GM12873 (cell line): ENCODE data around the gene GDPD2.

Source experiments
- TF ChIP-seq, protein P1 (sequence below): IDR thresholded peaks from 2 replicates; pipeline ENCODE4 v1.5.1; 2012; ENCODE audit warnings: low read depth, mild to moderate bottlenecking, moderate library complexity, low read length, control low read depth; ENCODE audit not compliant: insufficient read depth; ENCODE audit errors: missing control alignments

The GDPD2 gene

DNA sequence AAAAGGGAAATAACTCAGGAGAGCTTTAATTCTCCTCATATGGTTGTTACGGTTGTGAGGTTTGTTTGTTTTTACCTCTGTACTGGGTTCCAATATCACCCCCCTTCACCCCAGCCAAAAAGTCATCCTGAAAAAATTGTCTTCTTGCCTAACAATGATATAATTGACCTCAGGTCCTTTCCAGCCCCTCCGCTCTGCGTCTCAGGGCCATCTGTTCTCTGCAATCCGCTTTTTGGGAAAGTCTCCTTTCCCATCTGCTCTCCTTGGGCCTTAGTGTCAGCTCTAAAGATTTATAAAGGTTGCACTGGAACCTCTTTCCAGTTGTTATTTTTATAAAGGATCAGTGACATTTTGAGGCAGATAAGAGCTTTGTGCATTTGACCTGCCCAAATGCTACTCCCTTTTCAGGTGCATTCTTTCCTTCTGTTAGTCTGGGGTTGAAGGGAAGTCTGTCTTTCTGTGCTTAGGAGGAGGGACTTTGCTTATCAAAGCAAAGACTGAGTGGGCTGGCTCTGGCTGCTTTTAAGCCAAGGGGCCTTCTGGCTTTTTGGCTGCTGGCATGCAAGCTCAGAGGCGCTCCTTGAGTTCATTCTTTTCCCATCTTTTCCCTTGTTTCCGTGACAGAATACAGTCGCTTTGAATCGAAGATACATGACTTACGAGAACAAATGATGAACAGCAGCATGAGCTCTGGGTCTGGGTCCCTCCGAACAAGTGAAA lies 55.6 kb downstream of the GDPD2 start:
- TF ChIP-seq, protein P1, sequence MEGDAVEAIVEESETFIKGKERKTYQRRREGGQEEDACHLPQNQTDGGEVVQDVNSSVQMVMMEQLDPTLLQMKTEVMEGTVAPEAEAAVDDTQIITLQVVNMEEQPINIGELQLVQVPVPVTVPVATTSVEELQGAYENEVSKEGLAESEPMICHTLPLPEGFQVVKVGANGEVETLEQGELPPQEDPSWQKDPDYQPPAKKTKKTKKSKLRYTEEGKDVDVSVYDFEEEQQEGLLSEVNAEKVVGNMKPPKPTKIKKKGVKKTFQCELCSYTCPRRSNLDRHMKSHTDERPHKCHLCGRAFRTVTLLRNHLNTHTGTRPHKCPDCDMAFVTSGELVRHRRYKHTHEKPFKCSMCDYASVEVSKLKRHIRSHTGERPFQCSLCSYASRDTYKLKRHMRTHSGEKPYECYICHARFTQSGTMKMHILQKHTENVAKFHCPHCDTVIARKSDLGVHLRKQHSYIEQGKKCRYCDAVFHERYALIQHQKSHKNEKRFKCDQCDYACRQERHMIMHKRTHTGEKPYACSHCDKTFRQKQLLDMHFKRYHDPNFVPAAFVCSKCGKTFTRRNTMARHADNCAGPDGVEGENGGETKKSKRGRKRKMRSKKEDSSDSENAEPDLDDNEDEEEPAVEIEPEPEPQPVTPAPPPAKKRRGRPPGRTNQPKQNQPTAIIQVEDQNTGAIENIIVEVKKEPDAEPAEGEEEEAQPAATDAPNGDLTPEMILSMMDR: no peak

DNA sequence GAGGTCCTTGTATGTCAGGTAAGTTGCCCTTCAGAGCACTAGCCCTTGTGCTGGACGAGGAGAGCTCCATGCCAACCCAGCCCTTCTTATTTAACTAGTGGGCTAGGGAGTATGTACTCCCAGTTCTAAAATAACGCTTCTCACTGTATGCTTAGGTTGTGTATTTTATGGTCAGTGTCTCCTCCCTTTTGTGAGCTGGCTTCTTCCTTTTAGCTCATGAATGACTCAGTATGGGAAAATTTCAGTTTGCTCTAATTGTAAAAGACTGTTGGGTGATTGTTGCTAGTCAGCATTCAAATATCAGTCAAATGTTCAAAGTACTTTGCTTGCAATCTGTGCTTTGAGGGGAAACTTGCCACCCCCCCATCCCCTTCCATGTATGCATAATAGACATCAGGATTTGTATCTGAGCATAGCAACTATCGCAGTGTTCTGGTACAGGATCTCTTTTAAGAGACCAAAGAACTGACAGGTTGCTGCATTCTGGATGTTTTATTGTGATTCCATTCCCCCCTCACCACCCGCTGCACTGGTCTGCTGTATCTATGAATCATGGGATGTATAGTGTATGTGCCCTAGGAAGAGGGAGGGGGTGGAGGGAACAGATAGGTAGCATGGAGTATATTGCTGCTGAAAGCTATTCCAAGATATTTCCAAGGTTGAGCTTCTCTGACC lies 56.3 kb downstream of the GDPD2 start:
- TF ChIP-seq, protein P1: no peak

DNA sequence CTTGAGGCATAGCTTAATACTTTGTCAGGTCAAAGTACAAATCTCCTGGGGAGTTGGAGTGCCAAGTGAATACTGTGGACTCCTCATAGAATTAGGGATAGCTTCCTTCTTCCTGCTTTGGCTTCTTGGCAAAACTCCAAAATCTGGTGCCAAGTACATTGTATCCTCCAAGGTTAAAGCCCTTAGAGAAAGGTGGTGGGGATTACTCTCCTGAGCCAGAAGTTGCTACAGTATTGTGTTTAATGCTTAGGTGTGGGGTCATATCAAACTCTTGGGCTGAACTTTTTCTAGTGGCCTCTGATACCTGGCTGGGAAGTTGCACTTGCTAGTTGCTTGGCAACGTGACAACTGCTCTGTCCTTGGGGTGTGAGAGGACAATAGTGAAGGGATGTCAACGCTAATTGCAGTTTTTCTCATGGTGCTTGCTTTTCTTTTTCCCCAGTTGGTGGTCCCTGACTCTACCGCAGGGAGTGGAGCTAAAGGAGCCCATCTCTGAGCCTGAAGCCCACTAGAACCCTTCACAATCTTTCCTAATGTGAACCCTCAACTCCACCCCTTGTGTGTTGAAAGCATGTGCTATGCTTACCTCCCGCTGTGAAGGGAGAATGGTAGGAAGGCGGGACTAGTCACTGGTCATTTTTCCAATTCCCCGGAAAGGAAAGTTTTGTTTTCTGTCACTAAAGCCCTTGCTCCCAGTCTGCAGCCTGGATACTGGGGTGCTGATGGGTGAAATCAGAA lies 57.0 kb downstream of the GDPD2 start:
- TF ChIP-seq, protein P1: no peak

DNA sequence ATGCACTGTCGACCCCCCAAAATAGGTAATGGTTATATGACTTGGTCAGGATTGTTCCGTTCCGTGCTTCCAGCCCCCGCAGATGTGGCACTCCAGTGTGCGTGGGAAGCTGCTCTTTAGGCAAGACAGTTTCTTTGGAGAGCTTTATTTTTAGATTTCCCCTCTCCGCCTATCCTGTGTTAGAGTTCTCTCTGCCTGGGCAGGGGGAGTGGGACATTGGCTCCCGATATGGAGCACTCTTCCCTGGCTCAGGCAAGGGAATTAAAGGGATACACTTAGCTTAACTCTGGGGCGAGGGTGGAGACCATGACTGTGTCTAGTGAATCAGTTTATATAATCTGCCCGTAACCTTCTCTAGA lies 57.5 kb downstream of the GDPD2 start:
- TF ChIP-seq, protein P1: no peak

DNA sequence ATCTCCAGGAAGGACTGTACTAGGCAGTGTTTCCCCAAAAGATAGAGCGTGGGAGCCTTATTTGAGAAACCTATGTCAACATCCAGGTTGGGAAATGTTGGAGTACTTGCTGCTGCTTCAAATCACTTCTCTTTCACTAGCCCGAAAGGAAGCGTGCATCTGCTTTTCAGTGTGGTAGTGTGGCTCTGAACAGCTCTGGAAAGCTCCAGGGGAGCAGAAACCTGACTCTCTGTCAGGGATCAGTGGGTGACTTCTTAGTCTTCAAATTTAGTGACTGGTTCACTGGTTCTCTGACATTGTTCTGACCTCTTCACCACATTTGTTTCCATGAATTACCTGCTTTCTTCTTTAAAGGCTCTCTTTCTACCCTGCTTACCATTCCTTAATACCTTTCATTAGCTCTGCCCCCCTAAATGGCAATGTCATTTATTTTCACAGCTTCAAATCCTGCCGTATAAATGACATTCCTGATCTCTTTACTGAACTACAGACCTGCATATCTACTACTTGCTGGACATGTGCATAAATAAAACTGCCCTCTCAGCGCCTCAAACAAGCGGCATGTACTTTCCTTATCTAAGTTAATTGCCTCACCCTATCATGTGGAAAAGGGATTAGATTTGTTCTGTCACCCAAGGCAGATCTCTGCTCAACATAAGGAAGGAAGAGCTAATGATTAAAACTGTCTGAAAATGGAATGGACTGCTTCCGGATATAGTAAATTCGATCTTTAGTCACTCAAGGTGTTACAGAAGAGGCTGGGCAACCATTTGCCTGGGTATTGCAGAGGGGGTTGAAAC lies 58.6 kb downstream of the GDPD2 start:
- TF ChIP-seq, protein P1: no peak

DNA sequence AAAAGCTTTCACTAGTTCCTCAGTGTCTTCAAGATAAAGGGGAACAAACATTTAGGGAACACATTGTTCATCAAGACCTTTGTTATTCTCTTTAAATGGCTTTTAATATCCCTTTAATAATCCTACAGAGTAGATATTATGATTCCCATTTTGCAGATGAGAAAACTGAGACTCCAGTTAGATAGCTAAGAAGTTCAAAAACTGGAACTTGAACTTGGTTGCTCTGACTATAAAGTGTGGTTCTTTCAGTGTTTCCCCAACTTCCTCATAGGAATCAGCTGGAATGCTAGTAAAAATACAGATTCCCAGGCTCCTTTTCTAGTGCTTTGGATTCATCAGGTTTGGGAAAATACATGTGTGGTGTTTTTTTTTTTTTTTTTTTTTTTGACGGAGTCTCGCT lies 59.2 kb downstream of the GDPD2 start:
- TF ChIP-seq, protein P1: no peak
